Panc1 (cell line): ENCODE results near the gene ALOX5AP.

Experiments used
- POLR2AphosphoS5 ChIP-seq: IDR thresholded peaks from 2 replicates; pipeline ENCODE4 v1.6.1; 2012; ENCODE audit warnings: mild to moderate bottlenecking, low read depth, low read length, moderate library complexity
- SIN3A ChIP-seq: IDR thresholded peaks from 2 replicates; pipeline ENCODE4 v1.6.1; 2012; ENCODE audit warnings: low read depth, mild to moderate bottlenecking, low read length, moderate library complexity, borderline replicate concordance; ENCODE audit not compliant: insufficient read depth
- TCF7L2 ChIP-seq: IDR thresholded peaks from 2 replicates; pipeline ENCODE4 v1.6.1; 2011; ENCODE audit warnings: mild to moderate bottlenecking, low read depth, low read length, inconsistent platforms
- TF ChIP-seq, protein P1 (sequence below): fragments of 450-650 bp; IDR thresholded peaks from 2 replicates; pipeline ENCODE4 v1.5.1; 2017; ENCODE audit warnings: mild to moderate bottlenecking

DNA sequence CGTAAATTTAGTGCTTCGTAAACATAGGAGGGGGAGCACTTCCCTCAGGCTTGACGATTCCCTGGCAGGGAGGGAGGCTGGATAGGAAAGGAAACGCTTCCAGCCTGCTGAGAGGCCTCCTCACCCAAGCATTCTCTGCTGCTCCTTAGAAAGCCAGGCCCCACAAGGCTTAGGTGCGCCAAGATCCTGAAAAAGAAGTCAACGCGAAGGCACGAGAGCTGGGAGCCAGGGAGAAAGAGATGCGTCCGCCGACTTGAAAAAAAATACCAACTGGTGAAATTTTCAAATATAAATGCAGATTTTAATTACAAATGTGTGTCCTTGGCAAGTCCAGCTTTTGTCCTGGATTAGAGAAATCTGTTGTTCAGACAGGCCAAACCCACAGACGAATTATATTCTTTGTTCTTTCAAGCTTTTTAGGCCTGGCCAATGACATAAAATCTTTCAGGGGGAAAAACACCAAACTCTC, 64.0 kb downstream of the ALOX5AP start:
- TF ChIP-seq POLR2AphosphoS5 (no peak), SIN3A (no peak), TCF7L2 (no peak)
- TF ChIP-seq, protein P1, sequence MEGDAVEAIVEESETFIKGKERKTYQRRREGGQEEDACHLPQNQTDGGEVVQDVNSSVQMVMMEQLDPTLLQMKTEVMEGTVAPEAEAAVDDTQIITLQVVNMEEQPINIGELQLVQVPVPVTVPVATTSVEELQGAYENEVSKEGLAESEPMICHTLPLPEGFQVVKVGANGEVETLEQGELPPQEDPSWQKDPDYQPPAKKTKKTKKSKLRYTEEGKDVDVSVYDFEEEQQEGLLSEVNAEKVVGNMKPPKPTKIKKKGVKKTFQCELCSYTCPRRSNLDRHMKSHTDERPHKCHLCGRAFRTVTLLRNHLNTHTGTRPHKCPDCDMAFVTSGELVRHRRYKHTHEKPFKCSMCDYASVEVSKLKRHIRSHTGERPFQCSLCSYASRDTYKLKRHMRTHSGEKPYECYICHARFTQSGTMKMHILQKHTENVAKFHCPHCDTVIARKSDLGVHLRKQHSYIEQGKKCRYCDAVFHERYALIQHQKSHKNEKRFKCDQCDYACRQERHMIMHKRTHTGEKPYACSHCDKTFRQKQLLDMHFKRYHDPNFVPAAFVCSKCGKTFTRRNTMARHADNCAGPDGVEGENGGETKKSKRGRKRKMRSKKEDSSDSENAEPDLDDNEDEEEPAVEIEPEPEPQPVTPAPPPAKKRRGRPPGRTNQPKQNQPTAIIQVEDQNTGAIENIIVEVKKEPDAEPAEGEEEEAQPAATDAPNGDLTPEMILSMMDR = no peak
